NOMO-1 treated with dmso at 0.1 percent for 144 hours (cell line): ENCODE data around the gene UXS1.

ENCODE experiments used
- DNase-seq: peaks from one replicate; lab custom pipeline; 2025; ENCODE audit not compliant: unreplicated experiment; lab: John Stamatoyannopoulos, UW

The UXS1 gene

GRCh38 chr2:106161938-106162820, 31.9 kb downstream of the UXS1 start:
- no peak for DNase-seq

- no peak for DNase-seq
Measured at GRCh38 chr2:106161341-106161740, 32.8 kb downstream of the UXS1 start.

GRCh38 chr2:106160786-106161261, 33.3 kb downstream of the UXS1 start:
- peak; percentile 3 for DNase-seq

- peak; percentile 20 for DNase-seq
Measured at GRCh38 chr2:106159866-106160785, 34.0 kb downstream of the UXS1 start.

GRCh38 chr2:106158871-106159270, 35.2 kb downstream of the UXS1 start:
- no peak for DNase-seq

- DNase-seq, result no peak
Measured at GRCh38 chr2:106158131-106158530, 36.0 kb downstream of the UXS1 start.

GRCh38 chr2:106157416-106157815, 36.7 kb downstream of the UXS1 start:
- DNase-seq, result no peak

- no peak for DNase-seq
Measured at GRCh38 chr2:106156305-106157296, 37.5 kb downstream of the UXS1 start.

GRCh38 chr2:106153781-106154180, 40.3 kb downstream of the UXS1 start:
- no peak for DNase-seq

- no peak for DNase-seq
Measured at GRCh38 chr2:106147665-106148064, 46.4 kb downstream of the UXS1 start.

- no peak for DNase-seq
Measured at GRCh38 chr2:106147159-106147558, 46.9 kb downstream of the UXS1 start.

- no peak for DNase-seq
Measured at GRCh38 chr2:106144621-106145331, 49.3 kb downstream of the UXS1 start.

- no peak for DNase-seq
Measured at GRCh38 chr2:106143495-106144215, 50.4 kb downstream of the UXS1 start.

- DNase-seq, result no peak
Measured at GRCh38 chr2:106142683-106143082, 51.4 kb downstream of the UXS1 start.

GRCh38 chr2:106140913-106141312, 53.2 kb downstream of the UXS1 start:
- DNase-seq, result no peak

- no peak for DNase-seq
Measured at GRCh38 chr2:106140113-106140512, 54.0 kb downstream of the UXS1 start.

- DNase-seq, result no peak
Measured at GRCh38 chr2:106139238-106139935, 54.7 kb downstream of the UXS1 start.

- no peak for DNase-seq
Measured at GRCh38 chr2:106138543-106139237, 55.4 kb downstream of the UXS1 start.
